LNCaP clone FGC (cell line): ENCODE measurements around the gene RPS17.
"Not testable (repeated sequence)": the region's sequence is repeated elsewhere in the genome, so short reads cannot be mapped to it uniquely, and the experiment has no call there.

Experiments
- DNase-seq: peaks from one replicate; pipeline ENCODE4 v3.0.0-alpha.2; 2011; ENCODE audit warnings: low read depth
- H3K4me3 ChIP-seq: 2 replicates; pipeline ENCODE4 v1.5.1; 2011; ENCODE audit warnings: mild to moderate bottlenecking, low read depth, low read length, control low read depth
- CTCF ChIP-seq: IDR thresholded peaks from 2 replicates; pipeline ENCODE4 v1.5.1; 2012; ENCODE audit warnings: mild to moderate bottlenecking; ENCODE audit not compliant: control insufficient read depth, insufficient read depth; ENCODE audit errors: extremely low read depth

The RPS17 gene

DNA sequence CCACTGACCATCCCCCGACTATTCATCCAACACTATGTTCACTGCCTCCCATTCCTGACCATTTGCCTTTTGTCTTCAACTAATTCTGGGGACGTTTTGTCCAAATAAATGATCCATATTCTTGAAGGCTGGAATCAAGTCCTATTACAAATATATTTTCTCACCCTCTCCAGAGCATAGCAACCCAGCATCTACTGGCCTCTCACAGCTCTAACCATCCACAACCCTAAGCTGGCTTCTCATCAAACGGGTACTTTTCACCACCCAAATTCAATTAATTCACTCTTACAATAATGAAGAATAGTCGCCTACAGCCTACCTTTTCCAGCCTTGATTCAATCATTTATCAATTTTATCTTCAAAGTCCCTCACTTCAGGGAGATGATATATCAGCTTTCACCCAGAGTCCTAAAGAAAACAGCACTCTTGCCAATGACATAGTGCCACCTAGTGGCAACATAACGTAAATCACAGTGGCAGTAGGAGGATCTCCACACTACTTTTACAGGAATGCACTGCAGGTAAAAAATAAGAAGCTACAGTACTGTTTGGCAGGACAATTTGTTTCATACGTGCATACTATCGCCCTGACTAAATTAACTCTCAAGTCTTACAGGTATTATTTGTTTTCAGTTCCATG lies 37.4 kb downstream of the RPS17 start:
- not testable (repeated sequence) for DNase-seq, H3K4me3 ChIP-seq
- 0 out of 2 replicates have a peak, but pooled peaks have one; percentile 21 for TF ChIP-seq CTCF

- DNase-seq, H3K4me3 ChIP-seq: not testable (repeated sequence)
Measured at GRCh38 chr15:82500772-82501171, 39.5 kb downstream of the RPS17 start.

- DNase-seq, H3K4me3 ChIP-seq: not testable (repeated sequence)
Measured at GRCh38 chr15:82497978-82498377, 42.3 kb downstream of the RPS17 start.

DNA sequence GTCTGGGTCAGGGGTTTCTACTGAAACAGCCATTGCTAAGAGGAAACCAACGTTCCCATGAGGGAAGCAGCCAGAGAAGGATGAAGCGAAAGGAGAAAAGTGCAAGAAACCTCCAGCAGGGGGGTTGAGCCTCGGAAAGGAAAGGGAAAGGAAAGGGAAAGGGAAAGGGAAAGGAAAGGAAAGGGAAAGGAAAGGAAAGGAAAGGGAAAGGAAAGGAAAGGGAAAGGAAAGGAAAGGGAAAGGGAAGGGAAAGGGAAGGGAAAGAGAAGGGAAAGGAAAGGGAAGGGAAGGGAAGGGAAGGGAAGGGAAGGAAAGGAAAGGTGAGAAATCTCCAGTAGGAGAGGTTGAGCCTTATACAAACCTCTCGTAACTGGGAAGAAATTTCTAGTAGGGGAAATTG lies 52.0 kb downstream of the RPS17 start:
- H3K4me3 ChIP-seq = peak overlapping the region; percentile 2
- DNase-seq = peak; percentile 8

- peak overlapping the region; percentile 45; the same call in 1 of the 2 replicates for H3K4me3 ChIP-seq
- DNase-seq = peak; percentile 94
Measured at GRCh38 chr15:82487045-82487444, 53.2 kb downstream of the RPS17 start.
